Coronary artery (tissue), 2 donors: ENCODE measurements around the gene GLB1L3.

ENCODE experiments used
- DNase-seq: peaks from one replicate; pipeline ENCODE4 v3.0.0-alpha.2; 2017; ENCODE audit warnings: low spot score
- H3K27ac ChIP-seq, 2 donors: fragments of 200-600 bp; sonication (generic); one replicate each; pipeline ENCODE4 v1.5.1; 2016 to 2019
- H3K4me3 ChIP-seq: fragments of 200-600 bp; sonication (generic); 2 replicates; pipeline ENCODE4 v1.5.1; 2016; ENCODE audit warnings: mild to moderate bottlenecking, moderate library complexity
- TF ChIP-seq, protein P1 (sequence below): fragments of 200-600 bp; sonication (generic); IDR thresholded peaks from one replicate; pipeline ENCODE4 v1.5.1; 2019; ENCODE audit warnings: antibody characterized with exemption

The GLB1L3 gene

DNA sequence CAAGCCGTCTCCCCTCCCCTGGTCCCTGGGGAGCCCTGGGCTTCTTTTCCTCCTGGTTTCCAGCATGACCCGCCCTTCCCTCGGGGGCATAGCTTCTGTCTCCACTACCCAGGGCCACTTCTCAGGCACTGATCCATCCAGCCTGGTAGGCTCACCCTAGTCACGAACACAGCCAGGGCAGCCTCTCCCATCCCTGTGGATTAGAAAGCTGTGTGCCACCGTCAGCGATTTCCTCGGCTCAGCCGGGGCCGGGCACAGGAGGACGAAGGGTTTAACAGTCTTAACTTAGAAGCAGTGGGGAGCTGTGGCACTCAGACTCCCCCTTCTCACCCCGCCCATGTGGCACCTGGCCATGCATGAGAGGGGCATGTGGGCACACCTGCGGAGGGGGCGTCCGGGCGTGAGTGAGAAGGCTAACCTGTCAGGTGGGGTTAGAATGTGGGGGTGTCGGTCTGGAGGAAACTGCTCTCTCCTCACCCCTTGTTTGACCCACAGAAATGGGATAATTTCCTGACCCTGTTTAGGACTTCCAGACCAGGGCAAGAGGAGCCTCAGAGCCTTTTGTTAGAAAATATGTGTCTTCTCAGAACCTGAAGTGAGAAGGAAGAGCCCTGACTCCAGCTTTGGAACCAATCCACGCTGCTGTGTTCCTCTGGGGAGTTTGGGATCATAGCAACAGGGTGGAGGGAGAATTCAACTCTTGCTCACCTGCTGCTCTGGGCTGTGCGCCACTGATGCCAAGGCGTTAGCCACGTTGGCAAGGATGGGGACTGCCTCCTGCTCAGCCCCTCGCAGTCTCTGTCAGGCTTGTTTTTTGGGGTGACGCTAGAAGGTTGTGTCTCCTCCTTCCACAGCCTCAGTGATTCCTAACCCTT, 70.2 kb downstream of the GLB1L3 start:
- no peak overlapping the region for H3K4me3 ChIP-seq
- no peak for DNase-seq
- TF ChIP-seq, protein P1, sequence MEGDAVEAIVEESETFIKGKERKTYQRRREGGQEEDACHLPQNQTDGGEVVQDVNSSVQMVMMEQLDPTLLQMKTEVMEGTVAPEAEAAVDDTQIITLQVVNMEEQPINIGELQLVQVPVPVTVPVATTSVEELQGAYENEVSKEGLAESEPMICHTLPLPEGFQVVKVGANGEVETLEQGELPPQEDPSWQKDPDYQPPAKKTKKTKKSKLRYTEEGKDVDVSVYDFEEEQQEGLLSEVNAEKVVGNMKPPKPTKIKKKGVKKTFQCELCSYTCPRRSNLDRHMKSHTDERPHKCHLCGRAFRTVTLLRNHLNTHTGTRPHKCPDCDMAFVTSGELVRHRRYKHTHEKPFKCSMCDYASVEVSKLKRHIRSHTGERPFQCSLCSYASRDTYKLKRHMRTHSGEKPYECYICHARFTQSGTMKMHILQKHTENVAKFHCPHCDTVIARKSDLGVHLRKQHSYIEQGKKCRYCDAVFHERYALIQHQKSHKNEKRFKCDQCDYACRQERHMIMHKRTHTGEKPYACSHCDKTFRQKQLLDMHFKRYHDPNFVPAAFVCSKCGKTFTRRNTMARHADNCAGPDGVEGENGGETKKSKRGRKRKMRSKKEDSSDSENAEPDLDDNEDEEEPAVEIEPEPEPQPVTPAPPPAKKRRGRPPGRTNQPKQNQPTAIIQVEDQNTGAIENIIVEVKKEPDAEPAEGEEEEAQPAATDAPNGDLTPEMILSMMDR, result no peak
- no peak overlapping the region for H3K27ac ChIP-seq

- TF ChIP-seq, protein P1, result no peak
- Histone ChIP-seq H3K4me3 (no peak overlapping the region), H3K27ac (no peak overlapping the region)
- peak; percentile 43 for DNase-seq
Measured at GRCh38 chr11:134346976-134347350, 70.8 kb downstream of the GLB1L3 start.

DNA sequence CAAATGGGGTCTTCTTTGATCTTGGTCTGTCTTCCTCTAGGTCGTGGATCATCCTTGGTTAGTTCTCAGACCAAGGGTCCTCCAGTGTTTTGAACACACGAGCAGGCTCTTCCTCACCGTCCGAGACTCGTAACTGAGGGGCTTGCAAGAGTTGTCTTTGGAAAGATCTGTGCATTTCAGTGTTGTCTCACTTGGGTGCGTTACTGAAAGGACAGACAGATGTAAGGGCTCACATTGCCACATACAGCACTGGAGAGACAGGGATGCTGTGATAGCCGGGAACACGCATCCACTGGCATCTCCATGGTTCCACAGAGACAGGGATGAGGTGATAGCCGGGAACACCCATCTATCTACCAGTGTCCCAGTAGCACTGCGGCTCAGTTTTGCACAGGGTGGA, 71.3 kb downstream of the GLB1L3 start:
- Histone ChIP-seq H3K4me3 (no peak overlapping the region), H3K27ac (no peak overlapping the region)
- peak; percentile 26 for DNase-seq
- TF ChIP-seq, protein P1, result no peak

GRCh38 chr11:134349109-134349801, 73.1 kb downstream of the GLB1L3 start:
- Histone ChIP-seq H3K27ac (no peak overlapping the region), H3K4me3 (no peak overlapping the region)
- DNase-seq, result no peak
- TF ChIP-seq, protein P1, result no peak

DNA sequence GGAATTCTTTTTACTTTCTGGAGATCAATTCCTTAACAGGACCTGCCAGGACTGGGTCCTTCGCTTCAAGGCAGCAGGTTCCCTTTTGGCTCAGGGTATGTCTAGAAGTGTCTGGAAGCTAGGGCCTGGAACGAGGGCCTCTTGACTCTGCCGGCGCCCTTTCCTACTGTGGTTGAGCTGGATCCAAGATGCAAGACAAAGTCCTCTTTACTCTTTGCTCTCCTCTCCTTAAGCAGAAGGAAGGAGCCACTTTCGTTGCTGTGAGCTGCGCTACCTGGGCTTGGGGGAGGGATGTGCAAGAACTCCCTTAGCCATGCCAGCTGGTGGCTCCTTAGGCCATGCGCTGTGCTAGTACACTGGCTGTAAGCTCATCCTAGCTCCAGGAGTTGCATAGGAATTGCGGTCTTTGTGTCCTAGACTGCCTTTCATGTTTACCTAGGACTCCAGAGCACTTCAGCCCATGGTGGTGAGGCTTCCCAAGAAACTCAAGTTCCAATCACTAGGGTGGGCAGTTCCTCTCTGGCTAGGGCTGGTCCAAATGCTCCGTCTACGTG, 73.7 kb downstream of the GLB1L3 start:
- TF ChIP-seq, protein P1, result no peak
- Histone ChIP-seq H3K27ac (no peak overlapping the region), H3K4me3 (no peak overlapping the region)
- DNase-seq, result peak; percentile 58

DNA sequence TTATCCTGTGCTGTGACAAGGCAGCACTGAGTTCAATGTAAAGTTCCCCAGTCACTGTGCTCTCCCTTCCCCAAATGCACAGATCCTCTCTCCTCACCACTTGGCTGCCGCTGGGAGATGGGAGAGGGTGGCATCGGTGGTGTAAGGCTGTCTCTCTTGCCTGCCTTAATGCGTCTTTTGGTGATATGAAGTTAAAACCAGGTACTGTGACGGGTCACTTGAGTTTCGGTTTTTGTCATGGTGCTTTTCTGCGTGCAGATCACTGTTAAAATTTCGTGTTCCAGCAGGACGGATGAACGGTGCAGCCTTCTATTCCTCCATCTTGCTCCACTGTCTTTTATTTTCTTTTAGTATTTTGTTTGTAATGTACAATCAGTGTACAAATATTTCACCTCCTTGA, 74.2 kb downstream of the GLB1L3 start:
- DNase-seq, result no peak
- Histone ChIP-seq H3K4me3 (no peak overlapping the region), H3K27ac (no peak overlapping the region)
- TF ChIP-seq, protein P1, result no peak
